Measurements from ENCODE around the gene TAF4.
"Not testable (repeated sequence)": the region's sequence is repeated elsewhere in the genome, so short reads cannot be mapped to it uniquely, and the experiment has no call there.

The TAF4 gene

DNA sequence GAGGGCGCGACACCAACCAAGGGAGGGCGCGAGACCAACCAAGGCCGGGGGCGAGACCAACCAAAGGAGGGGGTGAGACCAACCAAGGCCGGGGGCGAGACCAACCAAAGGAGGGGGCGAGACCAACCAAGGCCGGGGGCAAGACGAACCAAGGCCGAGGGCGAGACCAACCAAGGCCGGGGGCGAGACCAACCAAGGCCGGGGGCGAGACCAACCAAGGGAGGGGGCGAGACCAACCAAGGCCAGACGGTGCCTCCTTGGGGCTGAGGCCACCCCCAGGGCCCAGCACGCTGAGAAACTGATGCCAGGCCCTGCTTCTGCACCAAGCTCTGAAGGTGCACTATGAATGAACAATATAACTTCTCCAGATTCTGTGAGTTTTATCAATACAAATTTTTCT lies 87.2 kb downstream of the TAF4 start:
- DNase-seq (ENCODE audit: low spot score in 2 of 2) = no peak
- Mint-ChIP-seq H3K27ac (no peak overlapping the region), H3K9me3 (peaks cover 3% of the 10 kb centered on the region), H3K4me3 (no peak overlapping the region), H3K4me1 (peaks cover 12% of the 10 kb centered on the region), H3K27me3 (no peaks in the 10 kb centered on the region), H3K36me3 (peaks cover 15% of the 10 kb centered on the region)
- ATAC-seq (ENCODE audit: low read depth) = no peak

DNA sequence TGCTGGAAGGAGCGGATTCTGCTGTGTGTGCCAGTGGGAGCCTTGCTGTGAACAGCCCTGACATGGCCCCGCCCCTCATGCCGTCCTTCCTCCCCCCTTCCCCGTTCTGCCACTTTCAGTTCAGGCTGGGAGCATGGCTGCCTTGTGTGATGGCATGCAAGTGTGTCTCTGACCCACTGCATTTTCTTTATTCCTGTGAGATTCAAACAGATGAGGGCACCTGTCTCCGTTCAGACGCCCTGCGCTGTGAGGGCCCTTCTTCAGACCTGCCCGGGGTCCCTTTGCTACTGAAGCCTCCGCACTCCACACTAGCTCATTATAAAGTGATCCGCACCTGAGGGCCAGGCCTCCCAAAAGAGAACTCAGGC lies 88.3 kb downstream of the TAF4 start:
- H3K4me1 Mint-ChIP-seq = peaks cover 11% of the 10 kb centered on the region
- H3K27ac Mint-ChIP-seq = no peak overlapping the region
- H3K36me3 Mint-ChIP-seq = peaks cover 25% of the 10 kb centered on the region
- no peak for DNase-seq (ENCODE audit: low spot score in 2 of 2)
- H3K9me3 Mint-ChIP-seq = peaks cover 3% of the 10 kb centered on the region
- H3K4me3 Mint-ChIP-seq = no peak overlapping the region
- no peak for ATAC-seq (ENCODE audit: low read depth)
- no peaks in the 10 kb centered on the region for H3K27me3 Mint-ChIP-seq

DNA sequence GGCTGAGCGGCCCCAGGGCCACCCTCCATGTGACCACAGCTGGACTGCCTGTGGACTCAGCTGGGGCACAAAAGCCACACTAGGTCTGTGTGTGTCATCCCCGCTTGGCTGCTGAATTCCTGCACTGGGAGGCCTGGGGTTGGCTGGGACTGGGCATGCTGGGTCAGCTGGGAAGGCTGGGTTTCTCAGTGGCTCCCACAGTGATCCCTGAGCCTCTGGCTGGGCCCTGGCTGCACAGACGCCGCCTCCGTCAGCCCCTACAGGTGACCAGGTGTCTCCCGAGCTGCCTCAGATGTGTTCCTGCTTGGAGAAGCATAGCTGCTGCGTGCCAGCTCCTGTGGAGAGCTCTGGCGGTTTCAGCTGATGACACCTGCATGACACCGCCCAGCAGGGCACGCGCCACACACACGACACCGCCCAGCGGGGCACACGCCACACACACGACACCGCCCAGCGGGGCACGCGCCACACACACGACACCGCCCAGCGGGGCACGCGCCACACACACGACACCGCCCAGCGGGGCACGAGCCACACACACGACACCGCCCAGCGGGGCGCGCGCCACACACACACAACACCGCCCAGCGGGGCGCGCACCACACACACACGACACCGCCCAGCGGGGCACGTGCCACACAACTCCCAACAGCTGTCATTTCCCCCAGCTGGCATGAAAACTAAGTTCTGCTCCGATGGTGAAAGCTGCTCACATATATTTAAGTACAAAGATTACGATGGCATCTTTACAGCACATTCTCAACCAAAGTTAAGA lies 88.8 kb downstream of the TAF4 start:
- H3K36me3 Mint-ChIP-seq = peaks cover 25% of the 10 kb centered on the region
- H3K4me1 Mint-ChIP-seq = peaks cover 6% of the 10 kb centered on the region
- H3K9me3 Mint-ChIP-seq = no peaks in the 10 kb centered on the region
- ATAC-seq (ENCODE audit: low read depth) (no peak), DNase-seq (ENCODE audit: low spot score in 2 of 2) (no peak)
- no peak overlapping the region for H3K4me3 Mint-ChIP-seq
- no peak overlapping the region for H3K27ac Mint-ChIP-seq
- H3K27me3 Mint-ChIP-seq = no peaks in the 10 kb centered on the region

DNA sequence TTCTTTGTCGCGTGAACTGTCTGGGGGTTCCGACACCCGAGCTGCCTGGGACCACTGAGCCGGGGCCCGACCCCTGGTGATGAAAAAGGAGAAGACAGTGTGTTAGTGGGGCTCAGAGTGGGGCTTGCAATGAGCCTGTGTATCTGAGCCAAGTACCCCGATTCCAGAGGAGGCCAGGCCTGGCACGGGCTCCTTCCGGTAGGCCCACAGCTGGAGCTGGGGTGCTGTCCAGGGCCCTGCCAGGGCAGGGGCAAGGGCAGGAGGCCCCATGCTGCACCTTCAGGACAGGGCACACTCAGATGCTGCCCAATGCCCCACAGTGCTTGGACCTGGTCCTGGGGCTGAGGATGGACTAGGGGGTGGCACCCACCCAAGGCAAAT lies 89.4 kb downstream of the TAF4 start:
- ATAC-seq (ENCODE audit: low read depth) (no peak), DNase-seq (ENCODE audit: low spot score in 2 of 2) (no peak)
- H3K4me1 Mint-ChIP-seq = peaks cover 3% of the 10 kb centered on the region
- H3K36me3 Mint-ChIP-seq = peaks cover 23% of the 10 kb centered on the region
- H3K27ac Mint-ChIP-seq = no peak overlapping the region
- H3K27me3 Mint-ChIP-seq = no peaks in the 10 kb centered on the region
- H3K9me3 Mint-ChIP-seq = no peaks in the 10 kb centered on the region
- no peak overlapping the region for H3K4me3 Mint-ChIP-seq

DNA sequence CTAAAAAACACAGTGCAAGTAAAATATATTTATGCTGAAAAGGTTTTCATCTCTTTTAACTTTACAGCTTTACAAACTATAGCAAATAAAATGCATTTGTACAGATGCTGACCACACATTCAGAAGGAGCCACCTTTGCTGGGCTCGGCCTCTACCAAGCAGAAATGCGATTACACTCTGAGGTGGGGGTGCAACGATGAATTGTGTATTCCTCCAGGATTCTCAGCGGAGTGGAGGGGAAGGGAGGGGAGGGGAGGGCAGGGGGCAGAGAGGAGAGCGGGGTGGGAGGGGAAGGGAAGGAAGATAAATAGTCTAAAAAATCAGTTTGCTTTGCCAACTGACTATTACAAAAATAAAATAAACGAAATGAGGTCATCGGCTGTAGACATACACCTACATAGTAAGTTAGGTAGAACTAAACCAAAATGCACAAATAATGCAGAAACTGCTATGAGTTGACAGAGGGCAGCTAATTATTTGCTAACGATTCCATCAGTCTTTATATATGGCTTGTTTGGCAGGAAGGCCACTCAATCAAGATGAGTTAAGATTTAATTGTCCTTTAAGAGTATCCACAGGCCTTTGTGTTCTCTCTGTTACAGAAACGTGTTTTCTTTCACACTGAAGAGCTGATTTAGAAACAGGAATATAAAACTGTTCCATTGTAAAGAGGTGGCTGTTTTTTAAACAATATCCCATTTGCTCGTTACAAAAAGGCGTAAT lies 90.1 kb downstream of the TAF4 start:
- Mint-ChIP-seq H3K27me3 (no peaks in the 10 kb centered on the region), H3K36me3 (peaks cover 23% of the 10 kb centered on the region), H3K4me1 (no peaks in the 10 kb centered on the region), H3K9me3 (no peaks in the 10 kb centered on the region), H3K27ac (no peak overlapping the region), H3K4me3 (no peak overlapping the region)
- DNase-seq (ENCODE audit: low spot score in 2 of 2) (no peak), ATAC-seq (ENCODE audit: low read depth) (no peak)

DNA sequence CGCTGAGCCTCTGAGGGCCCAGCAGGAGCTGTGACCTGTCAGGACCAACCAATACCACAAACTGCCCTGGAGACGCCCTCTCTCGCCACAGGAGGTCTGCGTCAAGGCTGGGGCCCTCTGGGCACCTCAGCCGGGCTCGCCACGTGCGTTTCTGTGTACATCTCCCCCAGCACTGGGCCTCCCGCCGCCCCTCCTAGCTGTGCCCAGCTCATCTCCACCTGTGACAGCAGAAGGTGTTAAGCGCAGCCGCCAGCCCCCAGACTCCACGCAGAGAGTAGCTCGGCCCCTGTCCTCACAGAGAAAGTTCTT lies 91.4 kb downstream of the TAF4 start:
- no peak for ATAC-seq (ENCODE audit: low read depth)
- Mint-ChIP-seq H3K27ac (no peak overlapping the region), H3K9me3 (no peaks in the 10 kb centered on the region), H3K27me3 (peaks cover 3% of the 10 kb centered on the region), H3K36me3 (peaks cover 25% of the 10 kb centered on the region), H3K4me3 (no peak overlapping the region), H3K4me1 (no peaks in the 10 kb centered on the region)
- no peak for DNase-seq (ENCODE audit: low spot score in 2 of 2)

DNA sequence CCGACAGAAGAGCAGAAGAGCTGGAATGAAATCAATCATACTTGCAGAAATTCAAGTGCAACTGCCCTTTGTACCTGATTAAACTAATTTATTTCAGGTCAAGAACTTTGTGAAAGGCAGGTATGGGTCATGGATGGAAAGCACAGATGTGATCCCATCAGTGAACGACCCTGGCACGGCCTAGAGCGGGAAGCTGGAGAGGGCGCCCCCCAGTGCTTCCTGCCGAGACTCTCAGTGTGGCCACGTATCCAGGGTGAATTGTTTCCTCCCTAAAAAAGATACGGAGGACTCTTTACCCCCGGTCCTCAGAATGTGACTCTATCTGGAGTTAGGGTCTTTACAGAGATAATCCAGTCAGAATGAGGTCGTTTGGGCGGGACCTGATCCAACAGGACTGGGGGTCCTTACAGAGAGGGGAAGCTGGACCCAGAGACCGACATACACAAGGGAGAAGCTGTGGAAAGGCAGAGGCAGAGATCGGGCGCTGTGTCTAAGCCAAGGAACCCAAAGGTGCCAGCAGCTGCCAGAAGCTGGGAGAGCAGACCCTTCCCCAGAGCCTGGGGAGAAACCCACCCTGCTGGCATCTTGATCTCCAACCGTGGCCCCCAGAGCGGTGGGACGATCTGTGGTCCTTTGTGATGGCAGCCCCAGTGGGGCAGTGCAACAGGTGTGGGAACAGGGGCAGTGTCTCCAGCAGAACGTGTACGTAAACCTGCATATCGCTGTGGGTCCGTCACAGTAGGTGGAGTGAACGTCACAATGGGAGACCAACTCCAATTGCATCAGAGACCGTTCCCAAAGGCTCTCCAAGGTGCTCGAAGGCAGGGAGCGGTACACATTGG lies 91.9 kb downstream of the TAF4 start:
- H3K9me3 Mint-ChIP-seq = no peaks in the 10 kb centered on the region
- no peak overlapping the region for H3K27ac Mint-ChIP-seq
- peaks cover 3% of the 10 kb centered on the region for H3K27me3 Mint-ChIP-seq
- H3K4me1 Mint-ChIP-seq = no peaks in the 10 kb centered on the region
- no peak overlapping the region for H3K4me3 Mint-ChIP-seq
- ATAC-seq (ENCODE audit: low read depth) (no peak), DNase-seq (ENCODE audit: low spot score in 2 of 2) (no peak)
- H3K36me3 Mint-ChIP-seq = peaks cover 23% of the 10 kb centered on the region

DNA sequence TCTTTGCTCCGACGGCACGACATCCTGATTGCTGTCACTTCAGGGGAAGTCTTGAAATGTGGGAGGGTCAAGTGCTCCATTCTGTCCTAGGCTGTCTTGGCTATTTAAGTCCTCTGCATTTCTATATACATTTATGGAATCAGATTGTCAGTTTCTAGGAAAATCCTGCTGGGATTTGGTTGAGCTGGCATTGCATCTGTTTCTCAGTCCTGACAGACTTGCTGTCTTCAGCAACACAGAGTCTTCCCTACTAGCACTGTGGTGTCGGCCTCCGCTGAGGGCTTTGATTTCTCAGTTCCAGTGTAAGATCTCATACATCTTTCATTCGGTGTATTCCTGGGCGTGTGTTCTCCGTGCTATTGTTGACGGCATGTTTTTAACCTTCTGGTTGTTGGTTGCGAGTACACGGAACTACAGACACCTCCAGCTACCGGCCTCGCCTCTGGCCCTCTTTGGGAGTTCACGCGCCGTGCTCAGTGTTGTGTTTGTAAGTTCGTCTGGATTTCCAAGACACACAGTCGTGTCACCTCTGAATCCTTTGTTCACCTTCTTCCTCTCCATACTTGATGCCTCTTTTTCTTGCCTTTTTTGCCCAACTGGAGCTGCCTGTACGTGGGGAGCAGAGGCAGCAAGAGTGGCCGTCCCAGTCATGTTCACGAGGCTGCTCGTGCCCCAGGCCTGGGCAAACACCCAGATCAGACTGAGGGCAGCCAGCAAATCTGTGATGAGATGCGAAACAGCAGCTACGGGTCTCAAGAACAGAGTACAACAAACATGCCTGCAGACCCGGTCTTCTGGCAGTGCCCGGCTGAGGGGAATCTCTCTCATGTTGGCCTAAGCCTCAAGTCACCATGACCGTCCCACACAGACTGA lies 92.8 kb downstream of the TAF4 start:
- ATAC-seq (ENCODE audit: low read depth) (no peak), DNase-seq (ENCODE audit: low spot score in 2 of 2) (no peak)
- Mint-ChIP-seq H3K4me1 (no peaks in the 10 kb centered on the region), H3K36me3 (peaks cover 23% of the 10 kb centered on the region), H3K27me3 (peaks cover 7% of the 10 kb centered on the region), H3K9me3 (no peaks in the 10 kb centered on the region), H3K27ac (no peak overlapping the region), H3K4me3 (no peak overlapping the region)

DNA sequence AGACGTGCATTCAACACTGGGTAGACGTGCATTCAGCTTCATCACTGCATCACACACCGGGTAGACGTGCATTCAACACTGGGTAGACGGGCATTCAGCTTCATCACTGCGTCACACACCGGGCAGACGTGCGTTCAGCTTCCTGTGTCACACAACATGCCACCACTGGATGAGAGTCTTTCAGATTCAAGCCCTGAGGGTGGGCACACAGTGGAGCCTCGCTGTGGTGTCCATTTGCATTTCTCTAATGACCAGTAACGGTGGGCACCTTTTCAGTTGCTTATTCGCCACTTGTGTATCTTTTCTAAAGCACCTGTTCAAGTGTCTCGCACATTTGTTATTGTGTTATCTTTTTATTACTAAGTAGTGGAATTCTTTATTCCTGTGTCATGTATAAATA lies 94.1 kb downstream of the TAF4 start:
- H3K9me3 Mint-ChIP-seq; DNase-seq (ENCODE audit: low spot score in 2 of 2); H3K27me3 Mint-ChIP-seq; H3K4me1 Mint-ChIP-seq; ATAC-seq (ENCODE audit: low read depth); H3K4me3 Mint-ChIP-seq; H3K27ac Mint-ChIP-seq: not testable (repeated sequence)
- H3K36me3 Mint-ChIP-seq = peaks cover 21% of the 10 kb centered on the region

DNA sequence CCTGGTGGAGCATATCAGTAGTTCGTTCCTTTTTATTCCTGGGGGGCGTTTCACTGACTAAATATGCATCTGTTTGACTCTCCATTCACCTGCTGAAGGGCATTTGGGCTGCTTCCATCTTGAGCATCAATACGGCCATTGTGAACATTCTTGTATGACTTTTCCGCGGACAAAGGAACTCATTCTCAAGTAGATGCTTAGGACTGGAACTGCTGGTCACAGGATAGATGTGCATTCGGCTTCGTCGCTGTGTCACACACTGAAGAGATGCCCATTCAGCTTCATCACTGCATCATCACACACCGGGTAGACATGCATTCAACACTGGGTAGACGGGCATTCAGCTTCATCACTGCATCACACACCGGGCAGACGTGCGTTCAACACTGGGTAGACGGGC lies 95.3 kb downstream of the TAF4 start:
- DNase-seq (ENCODE audit: low spot score in 2 of 2) (no peak), ATAC-seq (ENCODE audit: low read depth) (no peak)
- no peaks in the 10 kb centered on the region for H3K4me1 Mint-ChIP-seq
- peaks cover 20% of the 10 kb centered on the region for H3K36me3 Mint-ChIP-seq
- no peak overlapping the region for H3K4me3 Mint-ChIP-seq
- H3K9me3 Mint-ChIP-seq = no peaks in the 10 kb centered on the region
- H3K27ac Mint-ChIP-seq = no peak overlapping the region
- H3K27me3 Mint-ChIP-seq = peaks cover 13% of the 10 kb centered on the region

DNA sequence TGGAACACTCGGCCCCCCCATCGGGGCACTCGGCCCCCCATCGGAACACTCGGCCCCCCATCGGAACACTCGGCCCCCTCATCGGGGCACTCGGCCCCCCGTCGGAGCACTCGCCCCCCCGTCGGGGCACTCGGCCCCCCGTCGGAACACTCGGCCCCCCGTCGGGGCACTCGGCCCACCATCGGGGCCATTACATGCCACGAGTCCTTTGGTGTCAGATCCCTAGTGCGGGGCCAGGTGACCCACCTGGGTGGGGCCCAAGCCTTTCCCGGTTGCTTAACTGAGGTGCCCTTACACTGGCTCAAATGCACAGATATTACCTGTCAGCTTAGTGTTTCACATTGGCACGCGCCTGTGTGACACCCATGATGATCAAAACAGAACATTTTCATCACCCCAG lies 95.9 kb downstream of the TAF4 start:
- no peak for ATAC-seq (ENCODE audit: low read depth)
- Mint-ChIP-seq H3K27me3 (peaks cover 13% of the 10 kb centered on the region), H3K4me1 (no peaks in the 10 kb centered on the region), H3K4me3 (no peak overlapping the region), H3K36me3 (peaks cover 20% of the 10 kb centered on the region), H3K27ac (no peak overlapping the region), H3K9me3 (no peaks in the 10 kb centered on the region)
- DNase-seq (ENCODE audit: low spot score in 2 of 2) = no peak

DNA sequence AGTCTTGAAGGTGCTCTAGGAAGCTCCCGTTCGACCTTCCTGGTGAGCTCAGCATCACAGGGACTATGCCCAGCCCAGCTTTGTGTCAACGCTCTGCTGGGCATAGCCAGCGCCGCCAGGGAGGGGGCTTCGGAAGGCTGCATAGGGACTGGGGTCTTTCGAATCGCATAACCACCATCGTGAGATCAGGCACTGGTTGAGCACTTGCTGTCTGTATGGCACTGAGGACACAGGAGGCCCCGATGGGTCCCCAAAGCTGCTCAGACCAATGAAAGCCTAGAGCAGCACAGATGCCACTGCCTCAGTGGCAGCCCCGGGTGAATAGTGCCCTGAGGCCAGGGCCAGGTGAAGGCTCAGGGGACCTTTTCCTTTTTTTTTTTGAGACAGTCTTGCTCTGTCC lies 96.7 kb downstream of the TAF4 start:
- H3K4me3 Mint-ChIP-seq = no peak overlapping the region
- DNase-seq (ENCODE audit: low spot score in 2 of 2) (no peak), ATAC-seq (ENCODE audit: low read depth) (no peak)
- no peak overlapping the region for H3K27ac Mint-ChIP-seq
- H3K27me3 Mint-ChIP-seq = peaks cover 13% of the 10 kb centered on the region
- H3K36me3 Mint-ChIP-seq = peaks cover 18% of the 10 kb centered on the region
- no peaks in the 10 kb centered on the region for H3K4me1 Mint-ChIP-seq
- no peaks in the 10 kb centered on the region for H3K9me3 Mint-ChIP-seq

DNA sequence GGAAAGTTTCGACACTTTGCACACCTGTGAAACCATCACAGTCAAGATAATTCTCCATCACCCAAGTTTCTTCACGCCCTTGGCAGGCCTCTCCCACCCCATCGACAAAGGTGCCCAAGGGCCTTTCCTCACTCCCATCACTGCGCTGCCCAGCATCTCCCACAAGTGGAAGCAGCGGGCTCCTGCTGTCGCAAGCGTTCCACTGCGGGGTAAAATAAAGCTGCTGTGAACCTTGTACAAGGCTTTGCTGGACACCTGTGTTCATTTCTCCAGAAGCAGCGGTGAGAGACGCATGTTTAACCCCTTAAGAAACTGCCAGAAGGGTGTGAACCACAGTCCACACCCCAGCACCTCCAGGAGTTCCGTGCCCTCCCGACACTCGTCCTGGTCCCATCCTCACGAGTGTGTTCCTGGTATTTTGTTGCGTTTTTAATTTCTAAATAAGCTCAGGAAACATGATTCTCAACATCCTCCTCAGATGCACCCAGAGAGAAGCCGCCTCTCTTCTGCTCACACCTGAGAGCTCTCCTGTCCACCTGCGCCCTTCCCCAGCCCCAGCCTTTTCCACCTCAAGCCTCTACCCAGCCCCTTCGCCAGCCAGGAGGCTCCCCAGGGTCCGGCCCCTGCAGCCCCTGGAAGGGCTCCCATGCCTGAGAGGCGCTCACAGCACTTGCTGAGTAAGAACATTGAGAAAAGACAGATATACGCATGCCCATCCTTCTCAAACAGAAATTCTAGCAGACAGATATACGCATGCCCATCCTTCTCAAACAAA lies 97.5 kb downstream of the TAF4 start:
- no peak overlapping the region for H3K27ac Mint-ChIP-seq
- H3K36me3 Mint-ChIP-seq = peaks cover 14% of the 10 kb centered on the region

More for the DNA sequence above, 97.5 kb downstream of the TAF4 start:
- no peak for DNase-seq (ENCODE audit: low spot score in 2 of 2)
- ATAC-seq (ENCODE audit: low read depth) = no peak
- Mint-ChIP-seq H3K9me3 (no peaks in the 10 kb centered on the region), H3K4me1 (no peaks in the 10 kb centered on the region), H3K27me3 (peaks cover 15% of the 10 kb centered on the region), H3K4me3 (no peak overlapping the region)
